ENCODE data around the gene OXCT1.

GRCh38 chr5:41773799-41774198 lies 96.4 kb downstream of the OXCT1 start:
- TF ChIP-seq CTCF (IDR thresholded peaks at IDR 0.05; ENCODE audit: extremely low read depth in 1 of 2, insufficient read depth in 1 of 2, low read depth in 1 of 2, low read length in 2 of 2) (no peak), EZH2 (IDR thresholded peaks at IDR 0.05; ENCODE audit: borderline replicate concordance, low read depth, low read length, severe bottlenecking) (no peak), MYC (IDR thresholded peaks at IDR 0.05; ENCODE audit: low read depth, low read length) (no peak)
